ENCODE measurements around the gene RANBP10. TPM values are rescaled to one million over a fixed set of nuclear protein-coding genes. Genes with fewer than 3 reads are reported as not detected.
A peak's percentile ranks its signal among the peaks of the same experiment; 100 is the strongest.
"Not testable (repeated sequence)": the region's sequence is repeated elsewhere in the genome, so short reads cannot be mapped to it uniquely, and the experiment has no call there.

RANBP10 gene
- 1 to 10 TPM; 7.9 to 8.8 (median 8.3) TPM for polyA plus RNA-seq

DNA sequence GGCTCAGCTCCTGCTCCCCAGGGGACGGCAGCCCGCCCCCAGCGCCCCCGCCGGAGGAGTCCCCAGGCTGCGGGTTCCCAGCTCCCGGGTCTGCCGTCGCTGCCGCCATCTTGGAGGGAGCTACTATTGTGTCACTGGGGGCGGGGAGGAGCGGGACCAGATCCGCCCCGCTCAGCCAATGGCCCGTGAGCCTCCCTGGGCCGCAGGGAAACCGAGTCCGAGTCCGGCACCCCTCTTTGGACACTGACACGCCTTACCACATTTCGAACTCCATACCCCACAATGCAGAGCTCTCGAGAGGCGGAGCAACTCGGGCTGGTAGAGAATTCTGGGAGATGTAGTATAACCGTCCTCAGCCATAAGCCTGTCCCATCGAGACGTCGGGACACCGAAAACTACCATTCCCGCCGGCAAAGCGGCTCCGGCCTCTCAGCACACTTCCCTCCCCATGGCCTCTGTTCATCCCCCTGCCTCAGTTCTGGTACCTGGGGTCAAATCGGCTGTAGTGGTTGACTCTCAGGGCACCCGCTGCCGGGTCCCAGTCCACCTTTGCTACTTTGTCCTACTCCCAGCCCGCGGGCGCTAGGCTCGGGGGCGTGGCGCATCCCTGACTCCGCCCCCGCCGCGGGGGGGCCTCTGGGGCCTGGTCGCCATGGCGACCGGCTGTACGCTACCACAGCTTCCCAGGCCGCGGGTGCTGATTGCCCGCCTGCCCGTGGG, at the start of gene RANBP10, which contains the start of gene TSNAXIP1:
Gene RANBP10 (minus strand): TSS at position 133 of the 720 bp plus-strand sequence. CDS start 24 bp downstream, at position 109.
Gene TSNAXIP1 (plus strand): TSS at position 462 of the 720 bp plus-strand sequence. CDS start 261 bp downstream, outside the sequence.
- H3K27ac ChIP-seq (ENCODE audit: low read depth, low read length) = no peak within 1 kb of the TSS
- 0 to 1% (median 0%) methylated on average over 54 of the region's 54 CpGs for WGBS, 3 donors

DNA sequence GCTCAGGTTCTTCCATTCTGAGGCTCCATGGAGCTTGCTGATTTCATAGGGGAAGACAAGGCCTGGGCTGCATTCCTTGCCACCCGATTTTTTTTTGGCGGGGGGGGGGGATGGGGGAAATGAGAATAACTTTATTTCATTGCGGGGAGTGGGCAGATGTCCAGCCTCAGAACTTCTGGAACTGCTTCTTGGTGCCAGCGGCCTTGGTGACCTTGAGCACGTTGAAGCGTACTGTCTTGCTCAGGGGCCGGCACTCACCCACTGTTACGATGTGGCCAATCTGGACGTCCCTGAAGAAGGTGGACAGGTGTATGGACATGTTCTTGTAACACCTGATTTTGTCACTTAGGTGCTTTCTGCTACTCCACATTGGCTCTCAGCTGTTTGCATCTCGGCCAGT, 49.4 kb upstream of the RANBP10 start:
- 34 to 82% (median 81%) methylated on average over 10 of the region's 10 CpGs for WGBS, 3 donors
- H3K27ac ChIP-seq (ENCODE audit: low read depth, low read length) = no peak overlapping the region

DNA sequence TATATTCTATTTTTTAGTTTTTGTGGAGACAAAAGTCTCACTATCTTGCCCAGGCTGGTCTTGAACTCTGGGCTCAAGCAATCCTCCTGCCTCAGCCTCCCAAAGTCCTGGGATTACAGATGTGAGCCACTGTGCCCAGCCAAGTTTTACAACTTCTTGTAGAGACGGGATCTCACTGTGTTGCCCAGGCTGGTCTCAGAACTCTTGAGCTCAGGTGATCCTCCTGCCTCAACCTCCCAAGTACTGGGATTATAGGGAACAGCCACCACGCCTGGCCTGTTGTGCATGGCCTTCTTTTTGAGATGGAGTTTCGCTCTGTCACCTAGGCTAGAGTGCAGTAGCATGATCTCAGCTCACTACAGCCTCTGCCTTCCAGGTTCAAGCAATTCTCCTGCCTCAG, 47.3 kb upstream of the RANBP10 start:
- 97 to 98% (median 98%) methylated on average over 3 of the region's 3 CpGs for WGBS, 3 donors
- H3K27ac ChIP-seq (ENCODE audit: low read depth, low read length) = no peak overlapping the region

DNA sequence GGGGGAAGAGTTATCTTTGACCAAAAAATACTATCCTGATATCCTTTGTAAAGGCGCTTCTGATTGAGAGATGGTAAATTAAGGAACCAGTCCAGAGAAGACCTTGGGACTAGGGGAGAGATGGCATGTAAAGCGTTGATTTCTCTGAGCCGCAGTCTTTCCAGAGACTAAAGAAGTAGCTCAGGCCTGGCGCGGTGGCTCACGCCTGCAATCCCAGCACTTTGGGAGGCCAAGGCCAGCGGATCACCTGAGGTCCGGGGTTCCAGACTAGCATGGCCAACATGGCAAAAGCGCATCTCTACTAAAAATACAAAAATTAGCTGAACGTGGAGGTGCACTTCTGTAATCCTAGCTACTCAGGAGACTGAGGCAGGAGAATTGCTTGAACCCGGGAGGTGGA, 41.8 kb upstream of the RANBP10 start:
- WGBS, 3 donors = 81 to 92% (median 90%) methylated on average over 11 of the region's 11 CpGs
- no peak overlapping the region for H3K27ac ChIP-seq (ENCODE audit: low read depth, low read length)

DNA sequence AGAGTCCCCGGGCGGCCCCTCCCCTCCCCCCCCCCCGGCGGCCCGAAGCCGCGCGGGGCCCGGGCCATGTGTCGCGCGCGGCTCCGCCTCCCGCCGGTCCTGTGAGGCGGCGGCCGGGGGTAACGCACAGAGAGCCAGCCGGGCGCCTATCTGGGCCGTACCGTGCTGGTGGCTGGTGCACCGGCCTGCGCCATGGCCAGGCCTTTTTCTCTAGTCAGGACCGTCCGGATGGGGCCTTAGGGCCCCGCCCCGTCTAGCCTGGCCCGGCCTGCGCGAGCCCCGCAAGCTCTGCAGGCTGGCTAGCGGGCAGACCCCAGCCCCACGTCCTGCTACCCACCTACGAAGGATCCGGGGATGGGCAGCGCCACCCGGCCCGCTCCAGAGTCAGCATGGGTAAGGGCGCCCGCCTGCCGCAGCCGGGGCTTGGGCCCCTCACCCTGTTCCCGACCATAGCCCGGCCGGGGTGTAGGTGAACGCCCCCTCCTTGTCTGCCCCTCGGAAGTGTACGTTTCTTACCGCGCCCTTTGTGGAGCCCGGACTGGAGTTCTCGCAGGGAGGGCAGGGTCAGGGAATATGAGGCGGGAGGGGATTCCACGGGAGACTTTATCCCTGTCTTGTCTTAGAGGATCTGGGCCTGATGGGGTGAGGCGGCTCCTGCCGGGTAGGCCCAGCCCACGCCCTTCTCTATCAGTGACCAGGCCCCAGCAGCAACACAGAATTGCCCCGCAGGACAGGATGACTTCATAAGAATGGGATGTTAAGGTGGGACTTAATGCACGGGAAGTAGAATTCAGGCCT, 40.9 kb upstream of the RANBP10 start, which contains the start of gene CENPT:
Gene CENPT (minus strand): TSS at position 630 of the 798 bp plus-strand sequence. CDS start 13,834 bp downstream, outside the sequence.
- no peak within 1 kb of the TSS for H3K27ac ChIP-seq (ENCODE audit: low read depth, low read length)
- 0% methylated on average over 42 to 62 of the region's 62 CpGs for WGBS, 3 donors

DNA sequence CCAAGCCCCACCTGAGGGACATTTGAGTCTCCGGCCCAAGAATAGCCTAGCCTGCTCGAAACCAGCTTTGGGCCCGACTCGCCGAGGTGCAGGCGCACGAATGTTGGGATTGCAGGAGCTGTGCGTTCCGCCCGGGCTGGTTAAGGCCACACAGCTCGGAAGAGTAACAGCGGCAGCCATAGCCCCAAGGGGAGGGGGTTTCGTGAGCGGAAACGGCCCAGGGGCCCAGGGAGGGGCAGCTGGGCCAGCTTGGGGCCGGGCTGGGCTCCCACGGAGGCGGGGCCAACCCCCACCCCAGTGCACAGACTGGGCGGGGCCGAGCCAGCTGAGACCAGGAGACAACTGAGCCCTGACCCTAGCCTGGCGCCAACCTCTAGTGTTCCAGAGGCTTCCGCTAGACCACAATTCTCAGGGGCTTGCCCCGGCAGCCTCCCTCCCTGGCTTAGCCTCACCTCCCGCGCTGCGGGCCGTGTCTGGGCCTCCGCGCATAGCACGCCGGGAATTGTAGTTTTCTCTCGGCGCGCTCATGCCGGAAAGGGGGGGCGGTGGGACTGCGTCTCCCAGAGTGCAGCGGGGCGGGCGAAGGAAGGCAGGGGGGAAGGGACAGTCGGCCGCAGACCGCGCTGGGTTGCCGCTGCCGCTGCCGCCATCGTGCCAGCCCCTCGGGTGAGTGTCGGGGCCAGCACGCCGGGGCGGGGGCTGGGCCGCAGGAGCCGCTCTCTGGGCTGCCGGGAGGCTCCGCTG, 40.1 kb upstream of the RANBP10 start, which contains the start of gene NUTF2:
Gene NUTF2 (plus strand): TSS at position 614 of the 744 bp plus-strand sequence. CDS start 18,198 bp downstream, outside the sequence.
- WGBS, 3 donors = 0 to 1% (median 0%) methylated on average over 43 to 57 of the region's 57 CpGs
- H3K27ac ChIP-seq (ENCODE audit: low read depth, low read length) = no peak within 1 kb of the TSS

DNA sequence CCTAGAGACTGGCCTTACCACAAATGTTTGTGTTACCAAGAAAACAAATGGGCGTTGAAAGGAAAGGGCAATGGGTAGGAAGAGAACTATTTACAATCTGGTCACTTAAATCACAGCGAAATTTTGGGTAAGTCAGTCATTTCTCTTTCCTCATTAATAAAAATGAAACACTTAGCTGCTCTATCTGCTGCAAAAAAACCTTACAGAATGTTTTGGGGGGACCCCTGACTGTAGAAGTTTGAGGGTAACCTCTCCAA, 39.6 kb upstream of the RANBP10 start:
- WGBS, 3 donors = 6 to 25% (median 12%) methylated on average over 2 of the region's 2 CpGs
- H3K27ac ChIP-seq (ENCODE audit: low read depth, low read length) = no peak overlapping the region

DNA sequence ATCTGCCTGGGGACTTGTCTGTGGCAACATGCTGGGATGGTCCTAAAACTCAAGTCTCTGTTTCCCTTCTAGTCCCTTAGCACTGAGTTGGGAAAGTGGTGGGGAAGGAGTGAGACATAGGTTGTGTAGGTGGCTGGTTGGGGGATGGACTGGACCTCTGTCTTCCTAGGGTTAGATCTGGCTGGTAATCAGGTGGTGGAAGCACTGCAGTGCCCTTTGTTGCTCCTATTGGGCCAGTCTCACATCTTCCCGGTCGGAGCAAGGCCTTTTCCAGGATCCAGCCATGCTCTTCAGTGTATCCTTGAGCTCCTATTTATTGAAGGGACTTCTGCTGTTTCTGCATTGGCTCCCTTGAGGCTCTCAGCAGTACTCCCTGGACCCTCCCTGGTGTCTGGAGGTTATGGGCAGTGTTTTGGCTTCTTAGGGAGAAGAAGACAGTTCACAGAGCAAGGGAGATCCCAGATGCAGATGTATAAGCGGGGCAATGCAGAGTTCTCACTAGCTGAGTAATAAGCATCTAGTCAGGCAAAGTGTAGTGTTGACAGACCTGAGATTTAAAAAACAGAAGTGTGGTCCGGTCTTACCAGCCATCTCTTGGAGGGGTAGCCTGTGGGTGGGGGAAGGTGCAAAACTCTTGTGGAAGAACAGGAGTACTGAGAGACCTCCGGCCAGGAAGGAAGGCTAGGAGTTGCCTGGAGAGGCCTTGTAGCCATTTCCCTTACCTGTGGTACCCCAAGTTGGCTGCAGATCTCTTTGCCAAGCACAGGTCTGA, 39.1 kb upstream of the RANBP10 start:
- 71 to 73% (median 72%) methylated on average over 5 of the region's 5 CpGs for WGBS, 3 donors
- no peak overlapping the region for H3K27ac ChIP-seq (ENCODE audit: low read depth, low read length)

DNA sequence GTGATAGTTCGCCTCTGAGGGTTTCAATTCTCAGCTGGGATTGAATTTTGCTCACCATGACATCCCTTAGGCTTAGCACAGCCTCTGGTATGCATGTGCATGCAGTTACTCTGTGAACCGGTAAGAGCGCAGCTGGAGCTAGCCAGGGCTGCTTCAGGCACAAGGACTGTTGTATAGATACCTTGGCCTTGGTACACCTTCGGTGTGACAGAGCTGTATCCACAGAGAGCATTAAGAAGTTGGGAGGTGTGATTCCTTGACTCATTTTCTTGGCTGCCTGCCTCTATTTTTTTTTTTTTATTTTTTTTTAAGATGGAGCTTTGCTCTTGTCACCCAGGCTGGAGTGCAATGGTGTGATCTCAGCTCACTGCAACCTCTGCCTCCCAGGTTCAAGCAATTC, 38.1 kb upstream of the RANBP10 start:
- H3K27ac ChIP-seq (ENCODE audit: low read depth, low read length) = no peak overlapping the region
- 58 to 82% (median 81%) methylated on average over 4 of the region's 4 CpGs for WGBS, 3 donors

DNA sequence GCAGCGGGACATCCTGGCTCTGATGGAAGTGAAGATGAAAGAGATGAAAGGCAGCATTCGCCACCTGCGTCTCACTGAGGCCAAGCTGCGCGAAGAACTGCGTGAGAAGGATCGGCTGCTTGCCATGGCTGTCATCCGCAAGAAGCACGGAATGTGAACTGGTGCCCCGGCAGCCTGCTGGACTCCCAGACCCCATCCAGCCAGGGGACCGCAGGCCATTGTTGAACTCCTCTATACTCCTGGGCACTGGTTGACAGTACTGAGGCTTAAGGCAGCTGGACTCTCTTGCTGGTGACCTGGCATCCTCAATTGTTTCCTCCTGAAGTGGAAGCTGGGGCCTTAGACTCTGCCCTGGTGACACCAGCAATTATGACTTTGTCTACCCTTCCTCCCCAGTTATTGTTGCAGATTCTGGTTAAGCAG, 37.0 kb upstream of the RANBP10 start:
- WGBS, 3 donors = 7 to 15% (median 8%) methylated on average over 11 of the region's 11 CpGs
- H3K27ac ChIP-seq (ENCODE audit: low read depth, low read length) = no peak overlapping the region

DNA sequence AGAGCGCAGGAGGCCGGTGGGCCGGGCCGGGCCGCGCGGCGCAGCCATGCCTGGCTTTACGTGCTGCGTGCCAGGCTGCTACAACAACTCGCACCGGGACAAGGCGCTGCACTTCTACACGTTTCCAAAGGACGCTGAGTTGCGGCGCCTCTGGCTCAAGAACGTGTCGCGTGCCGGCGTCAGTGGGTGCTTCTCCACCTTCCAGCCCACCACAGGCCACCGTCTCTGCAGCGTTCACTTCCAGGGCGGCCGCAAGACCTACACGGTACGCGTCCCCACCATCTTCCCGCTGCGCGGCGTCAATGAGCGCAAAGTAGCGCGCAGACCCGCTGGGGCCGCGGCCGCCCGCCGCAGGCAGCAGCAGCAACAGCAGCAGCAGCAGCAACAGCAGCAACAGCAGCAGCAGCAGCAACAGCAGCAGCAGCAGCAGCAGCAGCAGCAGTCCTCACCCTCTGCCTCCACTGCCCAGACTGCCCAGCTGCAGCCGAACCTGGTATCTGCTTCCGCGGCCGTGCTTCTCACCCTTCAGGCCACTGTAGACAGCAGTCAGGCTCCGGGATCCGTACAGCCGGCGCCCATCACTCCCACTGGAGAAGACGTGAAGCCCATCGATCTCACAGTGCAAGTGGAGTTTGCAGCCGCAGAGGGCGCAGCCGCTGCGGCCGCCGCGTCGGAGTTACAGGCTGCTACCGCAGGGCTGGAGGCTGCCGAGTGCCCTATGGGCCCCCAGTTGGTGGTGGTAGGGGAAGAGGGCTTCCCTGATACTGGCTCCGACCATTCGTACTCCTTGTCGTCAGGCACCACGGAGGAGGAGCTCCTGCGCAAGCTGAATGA, 36.4 kb upstream of the RANBP10 start:
- peak overlapping the region; percentile 13 for H3K27ac ChIP-seq (ENCODE audit: low read depth, low read length)
- 0 to 1% (median 1%) methylated on average over 58 to 67 of the region's 67 CpGs for WGBS, 3 donors

DNA sequence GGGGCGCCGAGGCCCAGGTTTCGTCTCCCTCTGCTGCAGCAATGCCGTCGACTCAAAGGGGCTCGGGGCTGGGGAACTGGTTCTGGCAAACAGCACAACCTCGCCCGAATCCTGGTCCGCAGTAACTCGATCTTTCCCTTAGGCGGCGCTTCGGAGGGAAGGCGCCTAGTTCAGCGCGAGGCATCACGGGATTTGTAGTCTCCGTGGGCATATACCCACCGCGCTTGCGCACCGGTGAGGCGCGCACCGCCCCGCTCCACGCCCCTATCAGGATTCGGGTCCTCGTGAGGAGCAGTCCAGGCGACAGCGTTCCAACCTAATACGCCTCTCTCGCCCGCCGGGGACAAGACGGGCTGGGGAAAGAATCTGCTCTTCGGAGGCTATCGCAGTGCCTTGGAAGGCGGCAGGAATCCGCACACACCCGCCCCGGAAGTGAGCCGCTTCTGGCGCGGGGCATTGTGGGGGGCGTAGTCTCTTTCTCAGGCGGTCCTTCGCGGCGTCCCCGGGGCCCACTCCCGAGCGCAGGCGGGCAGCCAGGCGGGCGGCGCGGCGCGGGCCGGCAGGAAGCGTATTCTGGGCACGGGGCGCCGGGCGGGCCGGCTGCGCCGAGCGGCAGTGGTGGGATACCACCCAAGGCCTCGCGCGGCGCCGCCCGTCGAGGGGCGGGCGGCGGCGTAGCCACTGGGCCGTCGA, 35.6 kb upstream of the RANBP10 start, which contains the start of gene THAP11:
Gene THAP11 (plus strand): TSS at position 505 of the 693 bp plus-strand sequence. CDS start 235 bp downstream, outside the sequence.
- whole genome bisulfite sequencing, 3 donors = 0 to 1% (median 0%) methylated on average over 81 to 83 of the region's 83 CpGs
- peak within 1 kb of the TSS; percentile 78 for H3K27ac ChIP-seq (ENCODE audit: low read depth, low read length)

DNA sequence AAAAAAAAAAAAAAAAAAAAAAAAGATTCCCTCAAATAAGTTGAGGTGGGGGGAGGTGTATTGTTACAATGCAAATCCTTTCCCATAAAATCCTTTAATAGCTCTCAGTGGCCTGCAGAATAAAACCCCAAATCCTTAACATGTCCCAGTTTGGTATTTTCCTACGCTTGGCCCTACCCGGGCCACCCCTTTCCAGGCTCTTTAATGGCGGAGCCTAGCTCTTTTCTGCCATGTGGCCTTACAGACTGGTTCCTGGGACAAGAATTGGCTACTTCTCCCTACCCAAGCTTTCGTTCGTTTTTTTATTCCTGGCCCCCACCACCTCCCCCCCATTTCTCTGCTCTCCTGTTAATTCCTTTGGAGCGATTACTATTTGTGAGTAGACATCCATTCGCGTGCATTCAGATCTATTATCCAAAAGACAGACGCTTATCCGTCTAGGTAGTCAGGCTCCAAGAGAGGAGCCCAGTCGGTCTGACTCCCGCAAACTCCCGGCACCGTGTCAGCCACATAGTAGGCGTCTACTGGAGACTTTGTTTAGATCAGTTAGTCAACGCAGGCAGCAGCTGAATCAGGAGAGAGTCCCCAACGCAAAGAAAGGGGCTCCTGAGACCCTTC, 34.9 kb upstream of the RANBP10 start:
- H3K27ac ChIP-seq (ENCODE audit: low read depth, low read length) = no peak overlapping the region
- 45 to 51% (median 49%) methylated on average over 17 of the region's 17 CpGs for WGBS, 3 donors

DNA sequence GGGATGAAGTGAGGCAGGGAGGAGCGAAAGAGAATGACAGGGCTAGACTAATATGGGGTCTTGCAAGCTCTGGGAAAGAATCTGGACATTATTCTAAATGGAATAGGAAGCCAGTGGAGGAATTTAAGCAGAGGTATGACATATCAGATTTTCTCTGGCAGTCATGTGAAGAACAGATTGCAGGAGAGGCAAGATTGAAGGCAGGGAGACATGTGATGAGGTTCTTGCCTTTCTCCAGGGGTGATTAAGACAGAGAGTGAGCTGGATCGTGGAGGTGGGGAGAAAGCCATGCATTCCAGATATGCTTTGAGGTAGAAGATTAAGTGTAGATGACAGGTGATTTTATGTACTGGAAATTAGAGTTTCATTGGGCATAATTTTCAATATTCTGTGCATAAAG, 31.5 kb upstream of the RANBP10 start:
- 86 to 90% (median 87%) methylated on average over 2 of the region's 2 CpGs for WGBS, 3 donors
- H3K27ac ChIP-seq (ENCODE audit: low read depth, low read length) = no peak overlapping the region

DNA sequence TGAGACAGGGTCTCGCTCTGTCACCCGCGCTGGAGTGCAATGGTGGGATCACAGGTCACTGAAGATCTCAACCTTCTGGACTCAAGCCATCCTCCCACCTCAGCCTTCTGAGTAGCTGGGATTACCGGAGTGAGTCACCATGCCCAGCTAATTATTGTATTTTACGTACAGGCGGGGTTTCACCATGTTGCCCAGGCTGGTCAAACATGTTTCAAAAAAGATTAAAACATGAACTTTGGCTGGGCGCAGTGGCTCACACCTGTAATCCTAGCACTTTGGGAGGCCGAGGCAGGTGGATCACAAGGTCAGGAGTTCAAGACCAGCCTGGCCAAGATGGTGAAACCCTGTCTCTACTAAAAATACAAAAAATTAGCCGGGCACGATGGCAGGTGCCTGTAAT, 30.8 kb upstream of the RANBP10 start:
- WGBS, 3 donors = 88 to 96% (median 94%) methylated on average over 10 of the region's 10 CpGs
- not testable (repeated sequence) for H3K27ac ChIP-seq (ENCODE audit: low read depth, low read length)

DNA sequence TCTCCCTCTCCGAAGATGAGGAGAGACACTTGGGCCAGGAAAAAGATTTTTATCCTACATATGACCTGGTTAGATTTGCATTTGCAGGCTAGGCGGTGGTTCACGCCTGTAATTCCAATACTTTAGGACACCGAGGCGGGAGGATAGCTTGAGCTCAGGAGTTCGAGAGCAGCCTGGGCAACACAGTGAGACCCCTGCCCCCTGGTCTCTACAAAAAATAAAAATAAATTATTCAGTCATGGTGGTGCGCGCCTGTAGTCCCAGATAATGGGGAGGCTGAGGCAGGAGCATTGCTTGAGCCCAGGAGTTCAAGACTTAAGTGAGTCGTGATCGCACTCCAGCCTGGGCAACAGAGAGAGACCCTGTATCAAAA, 27.9 kb upstream of the RANBP10 start:
- WGBS, 3 donors = 81 to 84% (median 83%) methylated on average over 10 of the region's 10 CpGs
- H3K27ac ChIP-seq (ENCODE audit: low read depth, low read length) = no peak overlapping the region

Measured in adipose tissue (tissue), 3 donors.